Keratinocyte (primary cell): ENCODE data around the gene UMODL1. TPM values are rescaled to one million over a fixed set of nuclear protein-coding genes. Genes with fewer than 3 reads are reported as not detected.

Experiments used
- DNase-seq: peaks from one replicate; pipeline ENCODE4 v3.0.0-alpha.2; 2011; ENCODE audit warnings: low read depth, missing footprints, low spot score
- FAIRE-seq: peaks from 2 replicates; lab custom pipeline; 2011; peaks lifted over from hg19 to GRCh38; lab: Jason Lieb, UNC
- H2AFZ ChIP-seq: 2 replicates; pipeline ENCODE4 v1.6.0; 2012; ENCODE audit warnings: low read length, control low read depth, inconsistent platforms; ENCODE audit not compliant: control insufficient read depth
- H3K27ac ChIP-seq: 2 replicates; pipeline ENCODE4 v1.5.1; 2011; ENCODE audit warnings: low read length; ENCODE audit not compliant: control insufficient read depth, insufficient read depth
- H3K27me3 ChIP-seq: 3 replicates; pipeline ENCODE4 v1.6.0; 2011; ENCODE audit warnings: low read length; ENCODE audit not compliant: control insufficient read depth, insufficient read depth; ENCODE audit errors: extremely low read depth
- H3K36me3 ChIP-seq, 2 experiments: 2 replicates in 1 of 2; 3 replicates in 1 of 2; pipeline ENCODE4 v1.5.1; 2011; ENCODE audit warnings: low read length in 2 of 2, mild to moderate bottlenecking in 1 of 2; ENCODE audit not compliant: control insufficient read depth in 2 of 2, insufficient read depth in 2 of 2; ENCODE audit errors: extremely low read depth in 1 of 2
- H3K4me1 ChIP-seq: 3 replicates; pipeline ENCODE4 v1.5.1; 2011; ENCODE audit warnings: low read length; ENCODE audit not compliant: control insufficient read depth, insufficient read depth; ENCODE audit errors: extremely low read depth
- H3K4me2 ChIP-seq: 3 replicates; pipeline ENCODE4 v1.6.0; 2011; ENCODE audit warnings: low read depth, low read length; ENCODE audit not compliant: control insufficient read depth, insufficient read depth; ENCODE audit errors: extremely low read depth
- H3K4me3 ChIP-seq, 3 experiments: fragments of 200-600 bp in 1 of 3; sonication (generic) in 1 of 3; 2 replicates in 2 of 3; 3 replicates in 1 of 3; pipeline ENCODE4 v1.5.1; 2011 to 2016; ENCODE audit warnings: low read length in 3 of 3, mild to moderate bottlenecking in 3 of 3, control low read depth in 2 of 3, inconsistent platforms in 1 of 3, low read depth in 1 of 3, mixed read lengths in 1 of 3, mixed run types in 1 of 3, moderate library complexity in 1 of 3; ENCODE audit not compliant: control insufficient read depth in 2 of 3, insufficient read depth in 2 of 3; ENCODE audit errors: extremely low read depth in 1 of 3
- H3K79me2 ChIP-seq: 2 replicates; pipeline ENCODE4 v1.6.0; 2012; ENCODE audit warnings: low read length; ENCODE audit not compliant: control insufficient read depth, insufficient read depth
- H3K9ac ChIP-seq: 3 replicates; pipeline ENCODE4 v1.6.0; 2011; ENCODE audit warnings: low read length; ENCODE audit not compliant: control insufficient read depth, insufficient read depth; ENCODE audit errors: extremely low read depth
- H3K9me1 ChIP-seq: 3 replicates; pipeline ENCODE4 v1.6.0; 2011; ENCODE audit warnings: low read length; ENCODE audit not compliant: control insufficient read depth, insufficient read depth; ENCODE audit errors: extremely low read depth
- H3K9me3 ChIP-seq: 2 replicates; pipeline ENCODE4 v1.5.1; 2012; ENCODE audit warnings: low read depth, low read length; ENCODE audit not compliant: control insufficient read depth
- H4K20me1 ChIP-seq: 3 replicates; pipeline ENCODE4 v1.6.0; 2011; ENCODE audit warnings: low read length; ENCODE audit not compliant: control insufficient read depth, insufficient read depth; ENCODE audit errors: extremely low read depth
- EZH2 ChIP-seq: IDR thresholded peaks from one replicate; pipeline ENCODE4 v1.6.1; 2012; ENCODE audit warnings: inconsistent platforms, mild to moderate bottlenecking, low read length, moderate library complexity
- dilution Hi-C: fragments of 300-500 bp; cut with MboI; formaldehyde crosslinking; loops from one replicate; pipeline ENCODE4 v1.7.0; 2020; ENCODE audit warnings: low sequenced_read_pairs; ENCODE audit not compliant: extremely low pct_ligation_motif_present
- polyA plus RNA-seq, 5 experiments: library from polyadenylated mRNA; depleted of rRNA in 3 of 5; stranded (reverse) in 3 of 5; stranded (forward) in 1 of 5; unstranded in 1 of 5; fragments of >200 nt; gene quantifications; 1 replicate in 1 of 5; 2 replicates in 3 of 5; 3 replicates in 1 of 5; pipeline versions ENCODE4 v1.2.1 to v1.2.3, GENCODE V29; 2011 to 2012; ENCODE audit warnings: missing spikeins in 2 of 5, low read depth in 1 of 5, low replicate concordance in 1 of 5
- TF ChIP-seq, protein P1 (sequence below), 3 experiments: IDR thresholded peaks in 1 of 3; conservative IDR thresholded peaks in 1 of 3; optimal IDR thresholded peaks in 1 of 3; 2 replicates in 2 of 3; 3 replicates in 1 of 3; pipeline versions ENCODE3 to v1.5.1; 2011; ENCODE audit warnings: low read length in 3 of 3, mild to moderate bottlenecking in 3 of 3, moderate library complexity in 2 of 3, control low read depth in 1 of 3, inconsistent platforms in 1 of 3; ENCODE audit not compliant: insufficient read depth in 2 of 3; ENCODE audit errors: extremely low read depth in 1 of 3

Gene UMODL1
- polyA plus RNA-seq, 1 donor (not counting 4 experiments of a cell fraction or from before 2014, with no cell fraction given), result 0.03 TPM

GRCh38 chr21:42028766-42029425 lies 42.2 kb upstream of the UMODL1 start:
- FAIRE-seq (no peak), DNase-seq (no peak)
- Histone ChIP-seq H3K36me3 (no peaks in the 10 kb centered on the region), H3K9ac (no peak overlapping the region), H3K27ac (no peak overlapping the region), H3K9me1 (no peaks in the 10 kb centered on the region), H3K79me2 (no peaks in the 10 kb centered on the region), H4K20me1 (no peaks in the 10 kb centered on the region), H3K4me1 (no peaks in the 10 kb centered on the region), H3K4me3 (no peak overlapping the region), H3K27me3 (peaks cover 13% of the 10 kb centered on the region), H3K4me2 (no peak overlapping the region), H2AFZ (no peak overlapping the region), H3K9me3 (no peaks in the 10 kb centered on the region)
- no peak for TF ChIP-seq EZH2
- TF ChIP-seq, protein P1, sequence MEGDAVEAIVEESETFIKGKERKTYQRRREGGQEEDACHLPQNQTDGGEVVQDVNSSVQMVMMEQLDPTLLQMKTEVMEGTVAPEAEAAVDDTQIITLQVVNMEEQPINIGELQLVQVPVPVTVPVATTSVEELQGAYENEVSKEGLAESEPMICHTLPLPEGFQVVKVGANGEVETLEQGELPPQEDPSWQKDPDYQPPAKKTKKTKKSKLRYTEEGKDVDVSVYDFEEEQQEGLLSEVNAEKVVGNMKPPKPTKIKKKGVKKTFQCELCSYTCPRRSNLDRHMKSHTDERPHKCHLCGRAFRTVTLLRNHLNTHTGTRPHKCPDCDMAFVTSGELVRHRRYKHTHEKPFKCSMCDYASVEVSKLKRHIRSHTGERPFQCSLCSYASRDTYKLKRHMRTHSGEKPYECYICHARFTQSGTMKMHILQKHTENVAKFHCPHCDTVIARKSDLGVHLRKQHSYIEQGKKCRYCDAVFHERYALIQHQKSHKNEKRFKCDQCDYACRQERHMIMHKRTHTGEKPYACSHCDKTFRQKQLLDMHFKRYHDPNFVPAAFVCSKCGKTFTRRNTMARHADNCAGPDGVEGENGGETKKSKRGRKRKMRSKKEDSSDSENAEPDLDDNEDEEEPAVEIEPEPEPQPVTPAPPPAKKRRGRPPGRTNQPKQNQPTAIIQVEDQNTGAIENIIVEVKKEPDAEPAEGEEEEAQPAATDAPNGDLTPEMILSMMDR (optimal IDR thresholded peaks at IDR 0.05 in 1 of 3, IDR thresholded peaks at IDR 0.05 in 1 of 3, conservative IDR thresholded peaks at IDR 0.05 in 1 of 3; ENCODE audit: extremely low read depth in 1 of 3, insufficient read depth in 2 of 3, low read length in 3 of 3), result no peak
- dilution Hi-C loops, result no loop called here

DNA sequence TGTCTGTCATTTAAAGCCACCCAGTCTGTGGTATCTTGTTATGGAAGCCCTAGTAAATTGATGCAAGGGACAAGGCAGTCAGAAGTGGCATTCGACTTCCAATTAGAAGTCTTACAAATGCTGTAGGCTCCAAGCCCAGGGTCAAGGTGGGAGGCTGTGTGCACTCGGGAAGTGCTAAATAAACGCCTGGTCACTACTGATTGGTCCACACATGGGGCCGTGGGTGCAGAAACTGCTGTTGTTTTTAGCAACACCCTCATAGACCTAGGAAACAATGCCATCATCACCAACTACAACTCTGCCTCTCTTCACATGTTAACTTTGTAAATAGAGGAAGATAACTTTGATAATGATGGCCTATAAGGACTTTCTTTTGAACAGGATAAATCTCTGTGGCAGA lies 40.8 kb upstream of the UMODL1 start:
- dilution Hi-C loops, result no loop called here

More for the DNA sequence above, 40.8 kb upstream of the UMODL1 start:
- H3K79me2 ChIP-seq, result no peaks in the 10 kb centered on the region
- no peaks in the 10 kb centered on the region for H3K9me3 ChIP-seq
- TF ChIP-seq, protein P1 (optimal IDR thresholded peaks at IDR 0.05 in 1 of 3, IDR thresholded peaks at IDR 0.05 in 1 of 3, conservative IDR thresholded peaks at IDR 0.05 in 1 of 3; ENCODE audit: extremely low read depth in 1 of 3, insufficient read depth in 2 of 3, low read length in 3 of 3), result no peak
- no peak for TF ChIP-seq EZH2
- no peaks in the 10 kb centered on the region for H3K36me3 ChIP-seq
- no peaks in the 10 kb centered on the region for H4K20me1 ChIP-seq
- H3K4me3 ChIP-seq, result no peak overlapping the region
- FAIRE-seq (no peak), DNase-seq (no peak)
- no peak overlapping the region for H2AFZ ChIP-seq
- H3K4me1 ChIP-seq, result no peaks in the 10 kb centered on the region
- no peak overlapping the region for H3K4me2 ChIP-seq
- H3K9me1 ChIP-seq, result no peaks in the 10 kb centered on the region
- H3K27me3 ChIP-seq, result peaks cover 6% of the 10 kb centered on the region
- H3K9ac ChIP-seq, result no peak overlapping the region
- H3K27ac ChIP-seq, result no peak overlapping the region
